GM04503 (cell line): ENCODE data around the gene COL21A1.
"Not testable (repeated sequence)": the region's sequence is repeated elsewhere in the genome, so short reads cannot be mapped to it uniquely, and the experiment has no call there.

Experiments
- DNase-seq: peaks from one replicate; pipeline ENCODE4 v3.0.0-alpha.2; 2012; ENCODE audit warnings: low read depth

Gene COL21A1

GRCh38 chr6:56246881-56247653 lies at the start of gene COL21A1:
Gene COL21A1, minus strand, starts transcription at chr6:56247580. Its CDS starts 64,962 bp downstream, at chr6:56182618.
- DNase-seq: no peak

- DNase-seq: no peak
Observed at GRCh38 chr6:56293781-56294180, 46.4 kb upstream of the COL21A1 start.

GRCh38 chr6:56292505-56293181 lies 45.3 kb upstream of the COL21A1 start:
- peak; percentile 18 for DNase-seq

DNA sequence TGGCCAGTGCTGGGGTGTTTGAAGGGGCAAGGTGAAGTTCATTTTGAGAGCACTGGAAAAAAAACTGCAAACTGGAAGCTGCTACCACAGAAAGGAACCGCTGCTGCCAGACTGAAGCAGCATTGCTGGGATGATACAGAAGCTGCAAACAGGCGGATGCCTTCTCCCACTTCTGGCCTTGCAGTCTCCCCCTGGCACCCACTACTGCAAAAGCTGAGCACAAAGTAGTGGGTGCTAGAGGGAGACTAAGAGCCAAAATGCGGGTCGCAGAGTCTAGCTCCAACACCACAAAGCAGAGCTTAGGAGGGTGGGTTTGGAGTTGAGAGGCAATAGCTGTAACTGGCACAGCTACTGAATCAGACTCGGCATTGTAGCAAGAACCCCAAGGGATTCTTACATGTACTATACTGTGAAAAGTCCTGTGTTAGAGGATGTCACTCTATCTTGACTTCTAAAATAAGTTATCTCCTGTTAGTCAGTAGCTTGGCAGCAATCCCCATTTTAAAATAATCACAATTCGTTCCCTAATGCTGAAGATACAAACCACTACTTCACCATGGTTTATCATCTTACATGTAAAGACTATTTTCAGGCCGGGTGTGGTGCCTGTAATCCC lies 44.0 kb upstream of the COL21A1 start:
- DNase-seq: no peak

GRCh38 chr6:56289721-56290120 lies 42.3 kb upstream of the COL21A1 start:
- DNase-seq: no peak

DNA sequence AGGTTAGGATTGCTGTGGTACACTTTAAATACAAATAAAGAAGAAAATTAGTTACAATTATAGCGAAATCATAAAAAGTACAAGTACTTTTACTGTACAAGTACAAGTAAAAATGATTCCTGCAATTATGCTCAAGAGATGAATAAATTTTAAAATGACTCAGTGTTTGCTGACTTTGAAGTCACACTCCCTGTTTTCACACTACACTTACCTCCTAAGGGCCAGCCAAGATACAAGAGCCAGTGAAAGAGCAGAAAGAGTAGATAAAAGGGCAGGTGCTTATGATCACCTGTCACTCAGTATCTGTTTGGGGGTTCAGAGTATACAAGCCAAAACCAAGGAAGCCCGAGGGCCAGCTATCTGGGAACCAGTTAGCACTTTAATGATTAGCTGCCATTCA lies 41.0 kb upstream of the COL21A1 start:
- DNase-seq: no peak

GRCh38 chr6:56282391-56282790 lies 35.0 kb upstream of the COL21A1 start:
- DNase-seq: no peak

GRCh38 chr6:56280126-56280525 lies 32.7 kb upstream of the COL21A1 start:
- no peak for DNase-seq

DNA sequence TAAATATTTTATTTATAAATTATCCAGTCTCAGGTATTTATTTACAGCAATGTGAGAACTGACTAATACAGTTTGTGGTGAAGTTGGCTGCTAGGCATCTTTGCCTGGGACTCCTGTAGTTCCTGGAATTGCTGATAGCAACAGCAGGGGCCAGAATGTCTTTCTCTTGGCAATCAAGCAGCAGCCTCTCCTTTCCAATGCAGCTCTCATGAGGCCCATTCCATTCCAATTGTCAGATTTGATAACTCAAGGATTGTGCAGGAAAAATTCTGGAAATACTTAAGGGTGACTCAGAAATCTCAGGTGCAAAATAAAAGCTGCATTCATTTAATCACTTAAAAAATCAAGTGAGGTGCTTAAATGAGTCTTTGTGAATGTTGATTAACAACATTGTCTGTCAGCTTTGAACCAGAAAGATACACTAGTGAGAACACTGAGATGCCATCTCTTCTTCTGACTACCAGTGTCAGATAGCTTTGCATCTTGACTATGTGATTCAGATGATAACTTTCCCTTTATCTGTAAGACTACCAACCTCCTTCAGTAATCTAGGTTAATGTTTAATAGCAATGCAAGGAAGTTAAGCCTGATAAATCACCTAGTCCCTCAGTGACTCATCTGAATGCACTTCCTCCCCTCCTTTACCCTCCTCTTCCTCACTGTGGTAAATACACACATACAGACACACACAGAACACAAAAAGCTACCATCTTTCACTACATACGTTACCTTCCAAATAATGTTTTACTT lies 32.1 kb upstream of the COL21A1 start:
- no peak for DNase-seq

GRCh38 chr6:56278171-56278591 lies 30.8 kb upstream of the COL21A1 start:
- no peak for DNase-seq

DNA sequence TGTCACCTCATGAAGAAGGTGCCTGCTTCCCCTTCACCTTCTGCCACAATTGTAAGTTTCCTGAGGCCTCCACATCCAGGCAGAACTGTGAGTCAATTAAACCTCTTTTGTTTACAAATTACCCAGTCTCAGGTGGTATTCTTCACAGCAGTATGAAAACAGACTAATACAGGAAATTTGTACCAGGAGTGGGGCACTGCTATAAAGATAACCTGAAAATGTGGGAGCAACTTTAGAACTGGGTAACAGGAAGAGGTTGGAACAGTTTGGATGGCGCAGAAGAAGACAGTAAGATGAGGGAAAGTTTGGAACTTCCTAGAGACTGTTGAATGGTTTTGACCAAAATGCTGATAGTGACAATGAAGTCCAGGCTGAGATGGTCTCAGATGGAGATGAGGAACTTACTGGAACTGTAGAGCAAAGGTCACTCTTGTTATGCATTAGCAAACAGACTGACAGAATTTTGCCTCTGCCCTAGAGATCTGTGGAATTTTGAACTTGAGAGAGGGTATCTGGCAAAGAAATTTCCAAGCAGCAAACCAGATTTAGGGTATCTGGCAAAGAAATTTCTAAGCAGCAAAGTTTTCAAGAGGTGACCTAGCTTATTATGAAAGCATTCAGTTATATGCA lies 23.5 kb upstream of the COL21A1 start:
- DNase-seq: no peak

- DNase-seq: no peak
Observed at GRCh38 chr6:56268266-56268665, 20.9 kb upstream of the COL21A1 start.

- DNase-seq: no peak
Observed at GRCh38 chr6:56266011-56266410, 18.6 kb upstream of the COL21A1 start.

DNA sequence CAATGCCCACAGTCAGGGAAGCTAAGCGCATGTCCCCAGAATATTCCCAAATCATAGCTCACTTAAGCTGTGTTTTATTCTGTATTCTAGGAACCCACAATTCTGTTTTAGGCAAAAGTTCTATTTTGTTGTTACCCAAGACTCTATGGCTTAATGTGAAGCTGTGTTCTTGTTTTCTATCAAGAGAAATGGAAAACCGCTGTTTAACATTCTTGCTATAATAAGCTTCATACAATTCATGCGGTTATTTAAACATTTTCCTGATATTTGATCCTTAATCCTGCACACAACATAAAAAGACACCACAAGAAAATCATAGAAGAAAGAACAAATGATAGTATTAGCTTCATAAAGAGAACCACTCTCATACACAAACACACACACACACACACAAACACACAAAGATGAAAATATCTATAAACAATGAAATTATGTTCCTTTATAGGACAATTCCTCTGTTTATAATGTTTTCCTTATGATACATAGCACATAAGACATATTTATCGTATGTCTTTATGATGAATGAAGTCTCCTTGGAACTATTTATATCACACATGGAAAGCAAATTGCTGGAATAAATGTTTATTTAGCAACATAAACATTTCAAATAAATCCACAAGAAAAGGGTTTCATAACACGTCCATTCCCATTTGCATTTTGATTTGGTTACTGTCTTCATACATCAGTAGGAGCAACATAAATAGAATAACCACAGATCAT lies 16.4 kb upstream of the COL21A1 start:
- no peak for DNase-seq

- not testable (repeated sequence) for DNase-seq
Observed at GRCh38 chr6:56260593-56260992, 13.2 kb upstream of the COL21A1 start.

DNA sequence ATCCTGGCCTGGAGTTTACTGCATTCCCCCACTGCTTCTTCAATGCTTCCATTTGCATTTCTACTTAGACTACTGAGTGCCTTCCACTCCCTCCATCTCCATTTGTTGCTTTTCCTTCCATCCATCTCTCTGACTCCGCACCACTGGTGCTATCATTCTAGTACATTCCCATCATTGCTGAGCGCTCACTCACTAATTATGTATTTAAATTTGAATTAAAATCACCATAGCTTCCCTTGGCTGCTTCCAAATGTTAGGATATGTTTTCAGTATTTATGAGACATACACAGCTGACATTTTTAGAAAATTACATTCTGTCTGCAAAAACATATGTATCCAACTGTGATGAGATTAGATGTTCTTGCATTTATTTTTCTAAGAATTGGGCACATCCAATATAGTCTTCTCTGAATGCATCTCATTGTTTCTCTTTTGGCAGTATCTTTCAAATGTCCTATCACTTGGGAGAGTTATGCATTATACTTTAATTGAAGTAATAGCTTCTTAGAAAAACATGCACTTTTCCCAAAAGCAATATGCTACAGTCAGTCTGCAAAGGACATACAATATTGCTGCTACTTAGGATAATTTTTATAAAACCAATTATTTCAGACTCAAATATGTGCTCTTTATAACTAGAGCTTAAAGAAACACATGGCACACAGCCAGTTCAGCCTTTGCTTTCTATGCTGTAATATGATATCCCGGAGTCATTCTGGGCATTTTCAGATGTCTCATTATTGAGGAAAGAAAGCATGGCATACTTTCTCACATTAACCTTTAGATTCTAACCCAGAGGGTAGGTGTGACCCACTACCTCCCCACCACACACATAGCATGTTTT lies 12.1 kb upstream of the COL21A1 start:
- DNase-seq: no peak

DNA sequence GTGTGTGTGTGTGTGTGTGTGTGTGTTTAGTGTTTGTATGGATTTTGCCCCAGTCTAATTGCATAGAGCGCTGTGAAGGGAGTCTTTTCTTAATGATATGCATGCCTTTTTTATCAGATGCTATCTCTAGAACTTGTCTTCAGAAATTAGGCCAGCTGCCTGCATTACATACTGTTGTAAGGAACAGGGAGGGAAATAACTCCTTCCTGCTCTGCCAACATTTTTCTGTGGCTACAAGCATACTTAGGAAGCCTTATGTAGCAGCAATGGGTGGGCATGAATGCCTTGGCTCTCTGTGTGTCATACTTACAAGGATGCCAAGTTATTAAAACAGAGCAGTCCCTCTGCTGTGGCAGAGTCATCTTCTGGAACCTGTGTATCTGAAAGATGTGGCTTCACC lies 8.0 kb upstream of the COL21A1 start:
- no peak for DNase-seq

GRCh38 chr6:56250266-56250665 lies 2.9 kb upstream of the COL21A1 start:
- no peak for DNase-seq

DNA sequence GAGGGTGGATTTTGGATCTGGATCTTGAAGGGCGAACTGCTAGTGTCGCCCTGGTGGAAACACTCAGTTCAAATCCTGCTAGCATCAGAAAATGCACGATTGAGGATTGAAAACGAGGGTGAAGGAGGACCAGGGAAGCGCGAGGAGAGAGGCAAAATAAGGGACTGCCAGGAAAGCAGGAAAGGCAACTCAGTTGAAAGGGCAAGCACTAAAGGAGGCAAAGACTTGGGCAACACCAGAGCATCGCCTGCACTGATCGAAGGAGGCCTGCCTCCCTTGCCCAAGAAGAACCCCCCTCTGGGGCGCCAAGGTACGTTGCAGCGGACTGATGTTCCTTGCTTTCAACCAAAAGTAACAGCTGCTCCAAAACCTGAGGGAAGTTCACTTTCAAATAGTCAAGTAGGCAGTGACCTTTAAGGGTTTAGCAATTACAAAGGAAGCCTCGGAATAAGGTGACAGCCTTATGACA lies 308 bp upstream of the COL21A1 start:
- no peak for DNase-seq

- DNase-seq: no peak
Observed at GRCh38 chr6:56246541-56246880, 869 bp downstream of the COL21A1 start.
